Left kidney (tissue), 8 donors: ENCODE measurements around the gene KCTD1. TPM values are rescaled to one million over a fixed set of nuclear protein-coding genes. Genes with fewer than 3 reads are reported as not detected.

ENCODE experiments used
- DNase-seq: peaks from one replicate; pipeline ENCODE4 v3.0.0-alpha.2; 2013
- long read RNA-seq, 8 donors: transcript quantifications; one replicate each; lab custom pipeline, GENCODE V29; 2026
- polyA plus RNA-seq: library from polyadenylated mRNA; unstranded; fragments of 120-200 nt; gene quantifications from one replicate; pipeline ENCODE4 v1.2.1, GENCODE V29; 2013; ENCODE audit not compliant: insufficient read length

Gene KCTD1
- 68.9 TPM for polyA plus RNA-seq
- long read RNA-seq, donor 1, transcript KCTD1-202 (5 exons, 2,103 nt), result minor isoform, 6 of 20 reads
- long read RNA-seq, donor 1, transcript KCTD1-208 (5 exons, 814 nt), result minor isoform, 6 of 20 reads
- long read RNA-seq, donor 1, transcript KCTD1-207 (5 exons, 2,897 nt), result major isoform, 8 of 20 reads
- long read RNA-seq, donor 1, partial matches to known transcripts, result 0 of 20 reads
- long read RNA-seq, donor 1, other reads (novel, unspliced or antisense), result 0 of 20 reads
- long read RNA-seq, donor 2, transcript KCTD1-202 (5 exons, 2,103 nt), result major isoform, 9 of 19 reads
- long read RNA-seq, donor 2, partial matches to known transcripts, result 8 of 19 reads
- long read RNA-seq, donor 2, other reads (novel, unspliced or antisense), result 0 of 19 reads
- long read RNA-seq, donor 3, partial matches to known transcripts, result 0 of 6 reads
- long read RNA-seq, donor 3, other reads (novel, unspliced or antisense), result 0 of 6 reads
- long read RNA-seq, donor 4, partial matches to known transcripts, result 0 of 1 reads
- long read RNA-seq, donor 4, other reads (novel, unspliced or antisense), result 0 of 1 reads
- long read RNA-seq, donor 5, transcript KCTD1-208 (5 exons, 814 nt), result major isoform, 8 of 31 reads
- long read RNA-seq, donor 5, transcript KCTD1-202 (5 exons, 2,103 nt), result minor isoform, 7 of 31 reads
- long read RNA-seq, donor 5, transcript KCTD1-207 (5 exons, 2,897 nt), result minor isoform, 6 of 31 reads
- long read RNA-seq, donor 5, partial matches to known transcripts, result 5 of 31 reads
- long read RNA-seq, donor 5, other reads (novel, unspliced or antisense), result 5 of 31 reads
- long read RNA-seq, donor 6, transcript KCTD1-202 (5 exons, 2,103 nt), result major isoform, 6 of 27 reads
- long read RNA-seq, donor 6, transcript KCTD1-208 (5 exons, 814 nt), result major isoform, 6 of 27 reads
- long read RNA-seq, donor 6, partial matches to known transcripts, result 11 of 27 reads
- long read RNA-seq, donor 6, other reads (novel, unspliced or antisense), result 0 of 27 reads
- long read RNA-seq, donor 7, transcript KCTD1-202 (5 exons, 2,103 nt), result major isoform, 5 of 28 reads
- long read RNA-seq, donor 7, transcript KCTD1-208 (5 exons, 814 nt), result major isoform, 5 of 28 reads
- long read RNA-seq, donor 7, transcript KCTD1-207 (5 exons, 2,897 nt), result major isoform, 5 of 28 reads
- long read RNA-seq, donor 7, partial matches to known transcripts, result 13 of 28 reads
- long read RNA-seq, donor 7, other reads (novel, unspliced or antisense), result 0 of 28 reads
- long read RNA-seq, donor 8, partial matches to known transcripts, result 0 of 9 reads
- long read RNA-seq, donor 8, other reads (novel, unspliced or antisense), result 0 of 9 reads

DNA sequence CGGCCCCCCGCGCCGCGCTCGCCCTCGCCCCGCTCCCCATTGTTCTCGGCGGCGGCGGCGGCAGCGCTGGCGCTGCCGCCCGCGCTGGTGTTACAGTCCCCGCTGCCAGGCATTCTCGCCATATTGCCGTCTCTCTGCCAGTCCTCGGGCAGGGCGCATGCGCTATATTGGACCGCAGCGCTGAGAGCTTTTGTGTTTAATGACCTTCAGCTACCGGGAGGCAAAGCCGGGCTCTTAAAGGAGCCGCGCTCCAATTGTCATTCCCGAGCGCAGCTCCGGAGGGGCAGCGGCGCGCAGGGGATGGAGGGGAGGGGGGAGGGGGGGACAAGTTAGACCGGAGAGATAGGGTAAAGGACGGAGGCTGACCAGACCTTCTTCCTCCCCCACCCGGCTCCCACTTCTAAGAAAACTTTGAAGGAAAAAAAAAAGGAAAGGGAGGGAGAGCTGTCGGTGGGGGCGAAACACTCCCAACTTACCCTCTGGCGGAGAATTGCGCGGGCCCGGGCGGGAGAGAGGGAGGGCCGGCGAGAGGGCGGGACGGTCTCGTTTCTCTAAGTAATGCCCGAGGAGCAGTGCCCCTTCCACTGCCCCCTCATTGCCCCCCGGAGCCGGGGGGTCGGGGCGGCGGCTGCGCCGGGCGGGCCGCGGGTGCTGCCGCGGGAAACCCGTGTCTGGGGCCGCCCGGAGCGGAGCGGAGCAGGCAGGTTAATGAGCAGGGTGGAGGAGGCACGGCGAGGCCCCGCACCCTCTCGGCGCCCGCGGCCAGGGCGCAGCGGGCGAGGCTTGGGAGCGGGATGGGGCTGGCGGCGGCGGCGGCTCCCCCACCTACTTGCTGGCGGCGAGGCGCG is at the start of gene KCTD1:
KCTD1 (minus strand) TSS at position 139 of the 848 bp plus-strand sequence; CDS start at position 122, 17 bp downstream.
- DNase-seq, result peak; percentile 88

DNA sequence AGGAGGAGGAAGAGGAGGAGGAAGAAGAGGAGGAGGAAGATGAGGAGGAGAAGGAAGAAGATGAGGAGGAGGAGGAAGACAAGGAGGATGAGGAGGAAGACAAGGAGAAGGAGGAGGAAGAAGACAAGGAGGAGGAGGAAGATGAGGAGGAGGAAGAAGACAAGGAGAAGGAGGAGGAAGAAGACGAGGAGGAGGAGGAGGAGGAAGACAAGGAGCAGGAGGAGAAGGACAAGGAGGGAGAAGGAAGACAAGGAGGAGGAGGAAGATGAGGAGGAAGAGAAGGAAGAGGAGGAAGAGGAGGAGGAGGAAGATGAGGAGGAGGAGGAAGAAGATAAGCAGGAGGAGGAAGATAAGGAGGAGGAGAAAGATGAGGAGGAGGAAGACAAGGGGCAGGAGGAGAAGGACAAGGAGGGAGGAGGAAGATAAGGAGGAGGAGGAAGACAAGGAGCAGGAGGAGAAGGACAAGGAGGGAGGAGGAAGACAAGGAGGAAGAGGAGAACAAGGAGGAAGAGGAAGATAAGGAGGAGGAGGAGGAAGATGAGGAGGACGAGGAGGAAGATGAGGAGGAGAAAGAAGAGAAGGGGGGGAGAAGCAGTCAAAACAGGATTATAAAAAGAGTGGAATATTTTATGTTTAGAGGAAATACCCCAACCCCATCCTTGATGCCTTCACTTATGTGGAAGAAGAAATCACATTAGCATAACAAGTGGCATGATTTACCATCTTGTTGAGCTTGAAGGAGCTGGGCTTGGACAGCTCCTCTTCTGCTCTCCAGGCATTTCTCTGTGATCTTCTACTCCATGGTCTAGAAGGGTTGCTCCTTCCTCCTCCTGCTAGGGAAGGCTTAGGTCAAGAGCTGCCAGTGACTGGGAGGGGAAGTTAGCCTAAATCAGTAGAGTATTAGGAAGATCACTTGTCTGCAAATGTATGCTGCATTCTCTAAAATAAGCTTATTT is 45.3 kb upstream of the KCTD1 start:
- DNase-seq, result no peak

DNA sequence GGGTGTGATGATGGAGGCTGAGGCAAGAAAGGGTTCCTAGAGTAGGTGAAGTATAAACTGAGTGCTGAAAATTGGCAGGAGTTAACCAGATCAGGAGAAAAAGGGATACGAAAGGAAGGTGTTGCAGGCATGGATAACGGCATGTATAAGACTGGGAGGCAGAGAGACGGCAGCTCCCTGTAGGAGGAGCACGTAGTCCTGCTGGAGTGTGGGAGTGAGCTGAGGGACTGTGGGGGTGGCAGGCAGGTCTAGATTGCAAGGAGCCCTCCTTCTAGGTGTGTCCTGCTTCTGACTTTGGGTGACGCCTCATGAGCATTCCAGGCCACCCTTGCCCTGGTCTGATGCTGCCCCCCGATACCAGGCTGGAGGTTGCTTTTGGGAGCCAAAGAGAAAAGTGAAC is 36.4 kb upstream of the KCTD1 start:
- no peak for DNase-seq

DNA sequence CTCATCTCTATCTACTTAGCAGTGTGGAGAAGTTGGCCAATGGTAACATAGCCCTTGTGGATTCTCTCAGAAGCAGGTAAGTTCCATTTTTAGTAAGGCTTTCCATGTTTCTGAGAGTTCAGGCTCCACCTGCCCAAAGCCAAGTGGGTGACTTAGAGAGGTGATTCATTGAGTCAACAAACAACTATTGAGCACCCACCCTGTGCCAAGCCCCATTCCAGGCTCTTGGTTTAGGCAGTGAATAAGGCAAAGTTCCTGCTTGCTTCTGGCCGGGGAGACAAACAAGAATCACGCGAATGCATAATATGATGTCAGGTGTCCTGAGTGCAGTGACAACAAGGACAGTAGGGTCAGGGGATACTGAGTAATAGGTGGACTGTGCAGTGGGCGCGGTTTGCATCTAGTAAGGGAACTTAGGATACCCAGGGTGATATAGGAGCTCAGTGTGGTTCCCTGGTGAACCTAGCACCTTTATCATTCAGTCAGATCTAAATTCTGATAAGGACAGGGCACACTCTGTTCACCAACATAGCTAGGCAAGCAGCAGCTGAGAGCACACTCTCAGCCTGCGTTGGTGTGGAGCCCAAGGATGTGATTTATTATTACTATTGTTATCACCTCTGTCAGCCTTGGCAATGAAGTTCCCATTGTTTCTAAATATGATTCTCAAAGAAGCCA is 31.7 kb upstream of the KCTD1 start:
- DNase-seq, result no peak

DNA sequence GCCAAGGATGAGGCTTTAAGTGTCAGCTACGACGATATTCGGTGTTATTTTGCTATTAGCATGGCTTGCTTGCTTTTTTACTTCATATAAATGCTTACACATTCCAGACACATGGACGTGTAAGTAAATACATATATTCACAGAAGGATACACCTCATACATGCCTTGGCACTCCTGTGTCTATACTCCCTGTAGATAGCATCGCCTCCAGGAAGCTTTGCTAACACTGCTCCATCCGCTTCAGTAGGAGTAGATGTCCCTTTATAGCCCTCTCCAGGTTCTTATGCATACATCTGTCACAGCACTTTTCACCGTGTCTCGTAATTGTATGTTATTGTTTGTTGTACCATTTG is 27.5 kb upstream of the KCTD1 start:
- no peak for DNase-seq

DNA sequence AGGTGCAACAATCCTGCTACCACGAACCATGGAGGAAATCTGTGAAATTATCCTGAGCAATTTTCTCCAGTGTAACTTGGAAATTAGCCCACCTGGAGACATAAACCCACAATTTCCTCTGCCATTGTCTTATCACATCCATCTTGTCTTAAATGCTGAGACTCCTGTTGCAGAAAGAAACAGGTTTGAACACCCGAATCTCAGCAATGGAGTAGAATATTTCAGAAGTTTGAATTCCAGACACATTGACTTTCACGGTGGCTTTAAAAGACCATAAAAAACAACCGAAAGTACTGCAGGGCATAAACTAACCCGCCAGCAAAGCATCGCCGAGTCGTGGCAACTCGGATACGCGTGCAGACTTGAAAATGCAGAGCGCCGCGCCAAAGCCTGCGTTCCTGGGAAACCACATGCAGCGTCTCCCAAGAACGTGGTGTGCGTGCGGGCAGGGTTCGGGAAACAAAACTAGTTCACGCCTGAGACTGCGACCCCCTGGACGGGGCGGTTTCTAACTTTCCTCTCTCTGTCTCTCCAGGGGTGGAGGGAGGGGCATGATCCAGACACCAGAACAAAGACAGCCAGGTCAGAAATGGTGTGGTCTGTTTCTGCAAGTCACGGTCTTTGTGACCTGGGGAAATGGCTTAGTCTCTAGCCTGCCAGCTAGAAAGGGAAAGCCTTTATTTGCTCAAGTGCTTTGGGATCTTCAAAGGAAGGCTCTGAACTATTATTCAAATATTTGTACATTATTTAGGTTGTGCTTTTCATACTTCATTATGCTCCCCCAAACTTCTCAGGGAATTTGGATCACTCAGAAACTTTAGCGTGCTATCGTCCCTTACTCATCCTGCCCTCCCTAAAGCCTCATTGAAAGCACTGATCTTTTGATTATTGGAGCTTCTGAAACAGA is 26.9 kb upstream of the KCTD1 start:
- peak; percentile 57 for DNase-seq

DNA sequence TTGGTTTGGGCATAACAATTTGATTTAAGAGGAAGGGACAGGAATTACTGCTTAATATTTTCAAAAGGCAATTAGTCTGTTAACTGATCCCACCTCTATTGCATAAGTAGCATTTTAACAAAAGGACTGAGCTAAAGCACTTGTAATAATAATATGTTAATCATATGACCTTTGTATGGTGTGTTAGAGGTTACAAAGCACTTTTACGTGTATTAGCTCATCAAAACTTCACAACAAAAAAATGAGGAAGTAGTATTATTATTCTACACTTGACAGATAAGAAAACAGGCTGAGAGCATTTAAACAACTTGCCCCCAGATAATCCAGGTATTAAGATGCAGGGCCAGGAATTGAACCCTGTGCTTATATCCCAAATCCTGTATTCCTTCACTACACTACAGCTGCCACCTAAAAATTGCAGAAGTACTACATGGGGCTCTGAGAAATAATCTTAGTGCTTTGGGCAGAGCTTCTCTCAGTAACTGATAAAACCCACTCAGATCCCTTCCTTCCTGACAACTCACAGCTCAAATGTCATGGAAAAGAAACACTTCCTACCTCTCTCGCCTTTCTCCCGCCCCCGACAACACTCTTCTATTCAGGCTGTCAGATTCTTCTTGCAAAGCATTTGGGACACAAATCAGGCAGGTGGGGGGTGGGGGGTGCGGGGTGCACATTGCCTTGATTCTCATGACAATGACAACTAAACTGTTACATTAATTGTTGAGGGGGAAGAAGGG is 20.7 kb upstream of the KCTD1 start:
- no peak for DNase-seq

DNA sequence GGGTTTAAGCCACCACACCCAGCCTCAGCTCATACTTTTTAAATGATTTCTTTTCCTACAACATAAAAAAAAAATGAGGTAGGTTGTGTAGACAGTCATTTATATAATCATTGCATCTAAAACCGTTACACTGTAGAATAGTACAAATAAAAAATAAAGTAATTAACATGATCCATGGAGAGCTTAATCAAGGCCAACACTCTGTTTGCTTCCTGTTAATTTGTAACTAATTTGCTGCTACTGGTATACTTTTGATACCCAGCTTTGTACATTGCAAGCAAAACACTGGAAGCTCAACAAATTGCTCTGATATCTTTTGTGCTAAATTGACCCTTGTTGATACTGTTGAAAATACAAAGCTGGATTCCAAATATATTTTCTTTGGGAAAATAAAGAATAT is 20.2 kb upstream of the KCTD1 start:
- DNase-seq, result no peak

DNA sequence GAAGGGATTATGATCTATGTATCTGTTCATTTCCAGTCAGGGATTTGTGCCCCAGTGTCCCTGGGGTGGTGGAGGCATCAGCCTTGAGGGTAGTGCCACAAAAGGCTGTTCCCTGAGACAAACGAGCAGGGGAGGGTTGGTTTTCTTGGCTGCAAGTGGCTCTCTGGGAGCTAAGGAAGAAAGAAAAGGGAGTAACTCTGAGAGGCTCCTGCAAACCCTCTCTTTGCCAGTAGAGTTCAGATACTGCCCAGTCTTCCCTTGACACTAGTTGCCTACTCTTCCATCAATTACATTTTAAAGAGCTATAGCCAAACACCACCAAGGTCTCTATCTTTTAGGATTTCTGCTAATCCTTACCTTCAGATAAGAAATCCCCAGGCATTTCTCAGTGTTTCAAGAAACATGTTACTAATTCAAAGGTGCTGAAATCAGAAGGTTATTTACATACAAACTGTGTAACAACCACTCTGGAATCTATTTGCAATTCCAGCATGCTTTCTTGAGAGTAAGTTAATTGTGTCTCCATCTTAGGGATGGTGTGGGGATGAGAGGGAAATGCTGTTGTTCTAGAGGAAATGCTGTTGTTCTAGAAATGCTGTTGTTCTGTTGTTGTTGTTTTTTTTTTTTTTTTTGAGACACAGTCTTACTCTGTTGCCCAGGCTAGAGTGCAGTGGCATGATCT is 18.7 kb upstream of the KCTD1 start:
- no peak for DNase-seq

DNA sequence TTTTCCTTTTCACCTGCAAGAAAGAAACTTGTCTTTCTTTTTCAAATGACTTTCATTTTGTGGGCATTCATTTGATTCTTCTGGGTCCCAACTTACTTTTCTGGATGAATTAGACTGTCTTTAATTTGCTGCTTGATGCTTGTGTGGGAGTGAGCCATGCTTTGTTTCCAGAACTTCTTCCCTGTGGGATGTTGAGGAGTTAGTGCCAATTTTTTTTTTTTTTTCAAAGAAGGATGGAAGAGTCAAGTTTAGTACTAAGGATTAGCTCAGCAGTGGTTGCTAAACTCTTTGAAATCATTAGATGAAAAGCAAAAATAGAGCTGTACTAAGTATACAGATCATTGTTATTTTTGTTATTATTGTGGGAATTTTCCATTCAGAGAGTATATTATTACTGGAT is 17.2 kb upstream of the KCTD1 start:
- no peak for DNase-seq

DNA sequence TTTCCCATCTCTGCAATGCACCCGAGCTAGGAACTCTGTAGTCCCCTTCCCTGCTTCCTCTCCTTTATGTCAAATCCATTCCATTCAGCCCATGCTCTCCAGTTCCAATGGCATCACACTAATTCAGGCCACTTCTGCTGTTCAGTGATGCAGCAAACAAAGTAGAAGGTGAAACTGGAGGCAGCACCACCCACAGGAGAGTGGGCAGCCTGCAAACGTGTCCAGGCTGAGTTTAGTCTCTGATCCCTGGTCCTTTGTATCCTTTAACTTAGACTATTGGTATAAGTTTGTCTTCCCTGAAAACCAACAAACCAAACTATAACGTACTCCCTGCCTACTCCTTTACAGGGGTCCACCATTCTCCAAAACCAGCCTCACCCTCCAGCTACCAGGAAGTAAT is 14.7 kb upstream of the KCTD1 start:
- DNase-seq, result no peak

DNA sequence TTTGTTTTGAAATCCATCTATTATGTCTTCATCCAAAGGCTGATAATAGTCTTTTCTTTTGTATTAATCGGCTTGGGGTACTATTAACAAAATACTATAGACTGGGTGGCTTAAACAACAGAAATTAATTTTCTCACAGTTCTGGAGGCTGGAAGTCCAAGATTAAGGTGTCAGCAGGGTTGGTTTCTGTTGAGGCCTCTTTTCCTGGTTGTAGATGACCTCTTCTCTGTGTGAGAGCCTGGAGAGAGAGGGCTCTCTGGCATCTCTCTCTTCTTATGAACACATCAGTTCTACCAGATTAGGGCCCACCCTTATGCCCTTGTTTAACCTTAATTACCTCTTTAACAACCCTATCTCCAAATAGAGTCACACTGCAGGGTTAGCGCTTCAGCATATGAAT is 14.2 kb upstream of the KCTD1 start:
- no peak for DNase-seq

DNA sequence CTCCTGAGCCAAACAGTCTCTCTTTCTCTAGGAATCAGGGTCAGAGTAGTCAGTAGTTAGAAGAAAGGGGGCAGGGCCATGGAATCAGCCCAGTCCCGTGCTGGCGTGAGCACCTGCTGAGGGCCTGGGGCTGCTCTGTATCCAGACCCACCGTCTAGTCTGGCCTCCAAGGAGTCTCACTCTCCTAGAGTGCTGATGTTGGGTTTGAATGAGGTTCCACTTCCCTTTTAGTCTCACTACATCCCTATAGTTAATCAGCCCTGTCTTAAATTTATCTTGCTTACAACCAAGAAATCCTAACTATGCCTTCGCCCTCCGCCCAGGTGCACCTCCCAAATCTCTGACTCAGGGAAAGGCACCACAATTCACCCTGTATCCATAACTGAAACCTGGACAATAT is 13.4 kb upstream of the KCTD1 start:
- DNase-seq, result no peak

DNA sequence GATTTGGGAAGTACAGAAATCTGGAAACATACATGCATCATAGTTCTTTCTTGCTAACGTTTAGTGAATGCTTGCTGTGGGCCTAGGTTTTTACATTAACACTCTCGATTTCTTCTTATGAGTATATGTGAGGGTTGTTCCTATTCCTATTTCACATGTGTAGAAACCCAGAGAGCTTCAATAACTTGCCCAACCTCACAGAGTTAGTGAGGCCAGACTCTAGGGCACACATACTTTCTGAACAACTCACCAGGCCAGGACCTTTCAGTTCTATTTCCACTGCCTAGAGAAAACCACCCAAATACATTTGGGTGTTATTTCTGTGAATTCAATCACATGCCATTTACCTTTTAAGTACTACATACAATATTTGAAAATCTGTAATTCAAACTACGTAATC is 8.2 kb upstream of the KCTD1 start:
- DNase-seq, result no peak

DNA sequence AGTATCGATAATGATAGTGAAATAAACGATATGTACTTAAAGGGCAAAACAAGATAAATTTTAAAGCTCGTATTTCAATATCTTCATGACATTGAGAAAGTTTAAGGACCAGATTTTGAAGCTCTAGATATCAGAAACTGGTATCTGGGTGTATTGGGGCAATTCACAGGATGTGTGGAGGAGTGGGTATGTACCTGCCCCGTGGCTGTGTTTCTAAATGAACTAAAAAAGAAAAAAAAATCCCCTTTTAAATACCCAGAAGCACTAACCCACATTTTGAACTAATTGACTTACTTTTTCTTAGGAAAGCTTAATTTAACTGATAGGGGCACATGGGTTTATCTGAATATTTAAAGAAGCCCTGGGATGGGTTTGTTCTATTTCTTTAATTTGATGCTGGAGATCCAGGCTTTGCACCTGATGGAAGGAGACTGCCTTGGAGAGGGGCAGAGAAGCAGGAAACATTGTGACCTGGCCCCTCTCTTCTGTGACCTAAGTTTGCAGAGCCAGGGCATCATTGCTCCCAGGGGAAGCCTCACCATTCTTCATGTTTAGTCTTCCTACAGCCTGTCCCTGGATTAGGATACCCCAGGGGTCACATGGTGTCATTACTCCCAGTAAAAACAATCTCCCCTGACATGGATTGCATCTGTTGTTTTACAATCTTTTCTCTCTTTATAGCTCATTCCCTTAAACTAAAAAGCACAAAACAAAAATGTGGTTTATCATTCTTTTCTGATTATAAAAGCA is 7.6 kb upstream of the KCTD1 start:
- no peak for DNase-seq

DNA sequence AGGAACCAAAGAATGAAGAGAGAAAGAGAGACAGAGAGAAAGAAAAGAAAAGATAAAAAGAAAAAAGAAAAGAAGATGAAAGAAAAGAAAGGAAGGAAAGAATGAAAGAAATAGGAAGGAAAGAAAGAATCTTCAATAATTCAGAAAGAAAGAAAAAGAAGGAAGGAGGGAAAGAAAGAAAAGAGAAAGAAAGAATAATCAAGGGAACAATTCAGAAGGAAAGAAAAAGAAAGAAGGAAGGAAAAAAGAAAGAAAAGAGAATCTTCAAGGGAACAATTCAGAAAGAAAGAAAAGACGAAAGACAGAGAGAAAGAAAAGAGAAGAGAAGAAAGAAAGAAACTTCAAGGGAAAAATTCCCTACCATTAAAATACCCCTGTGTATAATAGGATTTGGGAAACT is 5.6 kb upstream of the KCTD1 start:
- no peak for DNase-seq
